OCI-LY3 (cell line): Measurements from ENCODE around the gene ADGRG6.
"Not testable (repeated sequence)": the region's sequence is repeated elsewhere in the genome, so short reads cannot be mapped to it uniquely, and the experiment has no call there.

Experiments used
- H2AFZ ChIP-seq: fragments of 200-600, 300-600 bp; shearing (Covaris generic); 2 replicates; pipeline ENCODE4 v1.6.0; 2014; ENCODE audit warnings: antibody characterized with exemption, low read depth, low read length
- H3K27ac ChIP-seq: fragments of 200-600, 300-600 bp; sonication (generic); 2 replicates; pipeline ENCODE4 v1.5.1; 2014; ENCODE audit warnings: mild to moderate bottlenecking, low read length, moderate library complexity, mixed read lengths
- H3K27me3 ChIP-seq: fragments of 200-600, 300-600 bp; sonication (generic); 2 replicates; pipeline ENCODE4 v1.6.1; 2014; ENCODE audit warnings: low read depth, low read length, mixed read lengths
- H3K36me3 ChIP-seq: fragments of 200-600, 300-600 bp; sonication (generic); replicated peaks from 2 replicates; pipeline ENCODE3; 2014; ENCODE audit warnings: low read depth, low read length, mixed read lengths
- H3K4me1 ChIP-seq: fragments of 300-600, 200-600 bp; sonication (generic); 2 replicates; pipeline ENCODE4 v1.6.1; 2014; ENCODE audit warnings: low read length, mixed read lengths
- H3K4me2 ChIP-seq: fragments of 200-600, 300-600 bp; sonication (generic); 2 replicates; pipeline ENCODE4 v1.6.1; 2014; ENCODE audit warnings: low read length, mixed read lengths
- H3K4me3 ChIP-seq: fragments of 300-600, 200-600 bp; sonication (generic); 2 replicates; pipeline ENCODE4 v1.5.1; 2014; ENCODE audit warnings: antibody characterized with exemption, mild to moderate bottlenecking, low read length, moderate library complexity
- H3K79me2 ChIP-seq: fragments of 300-600, 200-600 bp; shearing (Covaris generic); 2 replicates; pipeline ENCODE4 v1.6.1; 2014; ENCODE audit warnings: mild to moderate bottlenecking, low read length, mixed read lengths
- H3K9ac ChIP-seq: fragments of 300-600, 200-600 bp; shearing (Covaris generic); 2 replicates; pipeline ENCODE4 v1.6.0; 2014; ENCODE audit warnings: mild to moderate bottlenecking, low read length, moderate library complexity
- H3K9me3 ChIP-seq: fragments of 200-600, 300-600 bp; shearing (Covaris generic); 2 replicates; pipeline ENCODE4 v1.6.1; 2014; ENCODE audit warnings: low read length, mixed read lengths; ENCODE audit not compliant: insufficient read depth
- H4K20me1 ChIP-seq: fragments of 200-600, 300-600 bp; sonication (generic); 2 replicates; pipeline ENCODE4 v1.6.1; 2016; ENCODE audit warnings: low read length, mixed read lengths; ENCODE audit not compliant: insufficient read depth
- EZH2phosphoT487 ChIP-seq: fragments of 200-600 bp; shearing (Covaris generic); IDR thresholded peaks from 2 replicates; pipeline ENCODE4 v1.6.1; 2018; ENCODE audit warnings: antibody characterized with exemption, mixed run types, low read depth
- TF ChIP-seq, protein P1 (sequence below): fragments of 200-600, 300-600 bp; sonication (generic); IDR thresholded peaks from 2 replicates; pipeline ENCODE4 v1.5.1; 2014; ENCODE audit warnings: antibody characterized with exemption, low read length, low read depth

The ADGRG6 gene

DNA sequence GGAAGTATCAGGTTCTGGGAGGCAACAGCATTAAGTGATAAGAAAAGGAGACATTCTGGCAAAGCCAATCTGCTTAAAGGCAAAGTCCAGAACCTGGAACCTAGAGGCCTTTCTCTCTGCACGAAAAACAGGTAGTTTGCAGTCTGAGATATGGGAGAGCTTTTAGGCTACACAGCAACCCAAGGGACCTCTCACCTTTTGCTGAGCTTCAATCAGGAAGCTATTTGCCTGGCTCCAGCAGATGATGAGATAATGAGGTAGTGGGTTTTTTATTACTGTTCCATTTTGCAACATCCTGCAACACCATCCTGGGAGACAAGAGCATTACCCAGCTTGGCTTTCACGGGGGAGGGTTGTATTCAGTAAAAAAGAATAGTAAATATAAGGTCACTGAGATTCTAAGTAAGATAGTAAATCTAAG lies 143.1 kb downstream of the ADGRG6 start:
- Histone ChIP-seq H3K9ac (no peak overlapping the region), H3K9me3 (no peaks in the 10 kb centered on the region), H4K20me1 (no peaks in the 10 kb centered on the region), H3K79me2 (no peaks in the 10 kb centered on the region), H3K27me3 (no peaks in the 10 kb centered on the region), H2AFZ (no peak overlapping the region), H3K4me1 (no peaks in the 10 kb centered on the region), H3K27ac (no peak overlapping the region), H3K36me3 (no peaks in the 10 kb centered on the region), H3K4me3 (no peak overlapping the region), H3K4me2 (no peak overlapping the region)
- no peak for TF ChIP-seq EZH2phosphoT487
- TF ChIP-seq, protein P1, sequence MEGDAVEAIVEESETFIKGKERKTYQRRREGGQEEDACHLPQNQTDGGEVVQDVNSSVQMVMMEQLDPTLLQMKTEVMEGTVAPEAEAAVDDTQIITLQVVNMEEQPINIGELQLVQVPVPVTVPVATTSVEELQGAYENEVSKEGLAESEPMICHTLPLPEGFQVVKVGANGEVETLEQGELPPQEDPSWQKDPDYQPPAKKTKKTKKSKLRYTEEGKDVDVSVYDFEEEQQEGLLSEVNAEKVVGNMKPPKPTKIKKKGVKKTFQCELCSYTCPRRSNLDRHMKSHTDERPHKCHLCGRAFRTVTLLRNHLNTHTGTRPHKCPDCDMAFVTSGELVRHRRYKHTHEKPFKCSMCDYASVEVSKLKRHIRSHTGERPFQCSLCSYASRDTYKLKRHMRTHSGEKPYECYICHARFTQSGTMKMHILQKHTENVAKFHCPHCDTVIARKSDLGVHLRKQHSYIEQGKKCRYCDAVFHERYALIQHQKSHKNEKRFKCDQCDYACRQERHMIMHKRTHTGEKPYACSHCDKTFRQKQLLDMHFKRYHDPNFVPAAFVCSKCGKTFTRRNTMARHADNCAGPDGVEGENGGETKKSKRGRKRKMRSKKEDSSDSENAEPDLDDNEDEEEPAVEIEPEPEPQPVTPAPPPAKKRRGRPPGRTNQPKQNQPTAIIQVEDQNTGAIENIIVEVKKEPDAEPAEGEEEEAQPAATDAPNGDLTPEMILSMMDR: no peak

DNA sequence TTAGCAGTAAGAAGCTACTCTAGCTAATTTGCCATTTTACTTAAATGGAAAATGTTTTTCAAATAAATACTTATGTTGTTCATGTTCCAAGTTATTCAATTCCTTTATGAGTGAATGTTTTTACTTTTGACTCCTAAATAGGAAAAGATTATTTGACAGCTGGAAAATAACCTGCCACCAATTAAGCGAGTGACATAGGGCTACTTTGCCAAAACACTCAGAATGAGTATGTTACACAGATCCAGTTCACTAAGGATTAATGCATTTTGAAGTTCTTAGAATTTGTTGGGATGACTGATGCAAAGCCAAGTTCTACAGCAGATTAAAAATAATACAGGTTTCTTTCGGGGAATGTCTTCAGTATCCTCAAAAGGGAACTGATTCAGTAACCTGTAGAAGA lies 144.4 kb downstream of the ADGRG6 start:
- no peak overlapping the region for H3K4me2 ChIP-seq

DNA sequence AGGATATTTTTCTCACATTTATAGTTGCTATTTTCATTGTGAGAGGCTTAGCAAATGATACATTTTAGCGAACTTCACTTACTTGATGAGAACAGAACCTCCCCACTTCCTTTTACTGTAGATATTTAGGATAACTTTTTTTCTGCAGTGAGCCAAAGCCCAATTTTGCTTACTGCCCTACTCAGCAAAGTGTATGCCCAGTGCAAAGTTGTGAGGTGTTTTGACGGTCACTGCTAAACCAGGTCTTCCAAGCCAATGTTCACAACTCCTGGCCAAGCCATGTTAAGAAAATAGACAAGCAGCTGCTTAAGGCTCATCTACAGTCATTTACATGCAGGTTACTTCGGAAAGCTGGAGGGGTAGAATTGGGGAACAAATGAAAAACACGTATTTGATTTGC lies 144.8 kb downstream of the ADGRG6 start:
- Histone ChIP-seq H3K4me3 (no peak overlapping the region), H4K20me1 (no peaks in the 10 kb centered on the region), H3K9ac (no peak overlapping the region), H3K79me2 (no peaks in the 10 kb centered on the region), H3K36me3 (no peaks in the 10 kb centered on the region), H3K27ac (no peak overlapping the region), H2AFZ (no peak overlapping the region), H3K4me1 (no peaks in the 10 kb centered on the region), H3K27me3 (no peaks in the 10 kb centered on the region), H3K4me2 (no peak overlapping the region), H3K9me3 (no peaks in the 10 kb centered on the region)
- TF ChIP-seq EZH2phosphoT487: no peak
- TF ChIP-seq, protein P1: no peak

More for the DNA sequence above, 144.4 kb downstream of the ADGRG6 start:
- Histone ChIP-seq H3K9ac (no peak overlapping the region), H3K4me1 (no peaks in the 10 kb centered on the region), H4K20me1 (no peaks in the 10 kb centered on the region), H3K36me3 (no peaks in the 10 kb centered on the region), H3K79me2 (no peaks in the 10 kb centered on the region), H3K27me3 (no peaks in the 10 kb centered on the region), H3K4me3 (no peak overlapping the region), H3K27ac (no peak overlapping the region), H2AFZ (no peak overlapping the region), H3K9me3 (no peaks in the 10 kb centered on the region)
- TF ChIP-seq EZH2phosphoT487: no peak
- TF ChIP-seq, protein P1: no peak

DNA sequence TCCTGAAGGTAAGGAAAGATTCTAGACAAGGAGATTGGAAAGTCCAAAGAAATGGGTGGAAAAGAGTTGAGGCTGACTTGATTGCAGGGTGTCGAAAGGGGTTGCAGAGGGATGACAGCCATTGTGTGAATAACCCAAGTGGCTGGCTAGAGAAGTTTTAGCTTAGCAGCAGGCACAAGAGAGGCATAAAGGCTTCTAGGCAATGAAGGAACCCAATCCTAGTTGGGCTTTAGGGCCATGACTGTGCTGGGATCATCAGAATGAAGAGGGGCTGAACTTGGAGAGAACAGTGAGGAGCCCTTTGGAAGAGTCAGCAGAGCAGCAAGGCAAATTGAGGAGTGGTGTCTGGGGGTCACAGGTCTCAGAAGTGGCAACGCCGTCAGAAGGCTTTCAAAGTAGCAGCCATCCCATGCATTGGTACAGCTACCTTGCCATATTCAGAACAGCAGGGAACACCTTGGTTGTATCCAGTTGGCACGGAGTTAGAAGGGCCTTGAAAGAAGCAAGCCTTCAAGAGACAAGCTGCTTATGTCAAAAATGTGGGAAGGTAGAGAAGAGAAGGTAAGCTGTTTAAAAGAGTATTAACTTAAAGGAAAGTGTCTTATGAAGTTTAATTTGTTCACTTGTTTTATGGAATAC lies 146.4 kb downstream of the ADGRG6 start:
- Histone ChIP-seq H3K4me2 (no peak overlapping the region), H3K79me2 (no peaks in the 10 kb centered on the region), H3K4me1 (no peaks in the 10 kb centered on the region), H2AFZ (no peak overlapping the region), H3K9ac (no peak overlapping the region), H3K27me3 (no peaks in the 10 kb centered on the region), H3K27ac (no peak overlapping the region), H4K20me1 (no peaks in the 10 kb centered on the region), H3K36me3 (no peaks in the 10 kb centered on the region), H3K9me3 (no peaks in the 10 kb centered on the region), H3K4me3 (no peak overlapping the region)
- no peak for TF ChIP-seq EZH2phosphoT487
- TF ChIP-seq, protein P1: no peak

DNA sequence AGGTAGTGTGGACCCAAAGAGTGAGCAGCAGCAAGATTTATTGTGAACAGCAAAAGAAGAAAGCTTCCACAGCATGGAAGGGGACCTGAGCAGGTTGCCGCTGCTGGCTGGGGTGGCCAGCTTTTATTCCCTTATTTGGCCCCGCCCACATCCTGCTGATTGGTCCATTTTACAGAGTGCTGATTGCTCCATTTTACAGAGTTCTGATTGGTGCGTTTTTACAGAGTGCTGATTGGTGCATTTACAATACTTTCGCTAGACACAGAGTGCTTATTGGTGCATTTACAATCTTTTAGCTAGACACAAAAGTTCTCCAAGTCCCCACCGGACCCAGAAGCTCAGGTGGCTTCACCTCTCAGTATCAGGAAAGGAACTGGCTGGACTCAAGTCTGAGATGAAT lies 149.0 kb downstream of the ADGRG6 start:
- H3K4me2 ChIP-seq, H4K20me1 ChIP-seq, H3K4me3 ChIP-seq, H3K27ac ChIP-seq, H3K9ac ChIP-seq, H3K36me3 ChIP-seq, H2AFZ ChIP-seq, H3K9me3 ChIP-seq, H3K79me2 ChIP-seq, H3K4me1 ChIP-seq, H3K27me3 ChIP-seq: not testable (repeated sequence)
